Kidney capillary endothelial cell (primary cell): ENCODE data around the gene HSPB8.
"Not testable (repeated sequence)": the region's sequence is repeated elsewhere in the genome, so short reads cannot be mapped to it uniquely, and the experiment has no call there.

ENCODE experiments used
- DNase-seq: peaks from one replicate; pipeline ENCODE4 v3.0.0-alpha.2; 2018; ENCODE audit warnings: low spot score

HSPB8 gene

DNA sequence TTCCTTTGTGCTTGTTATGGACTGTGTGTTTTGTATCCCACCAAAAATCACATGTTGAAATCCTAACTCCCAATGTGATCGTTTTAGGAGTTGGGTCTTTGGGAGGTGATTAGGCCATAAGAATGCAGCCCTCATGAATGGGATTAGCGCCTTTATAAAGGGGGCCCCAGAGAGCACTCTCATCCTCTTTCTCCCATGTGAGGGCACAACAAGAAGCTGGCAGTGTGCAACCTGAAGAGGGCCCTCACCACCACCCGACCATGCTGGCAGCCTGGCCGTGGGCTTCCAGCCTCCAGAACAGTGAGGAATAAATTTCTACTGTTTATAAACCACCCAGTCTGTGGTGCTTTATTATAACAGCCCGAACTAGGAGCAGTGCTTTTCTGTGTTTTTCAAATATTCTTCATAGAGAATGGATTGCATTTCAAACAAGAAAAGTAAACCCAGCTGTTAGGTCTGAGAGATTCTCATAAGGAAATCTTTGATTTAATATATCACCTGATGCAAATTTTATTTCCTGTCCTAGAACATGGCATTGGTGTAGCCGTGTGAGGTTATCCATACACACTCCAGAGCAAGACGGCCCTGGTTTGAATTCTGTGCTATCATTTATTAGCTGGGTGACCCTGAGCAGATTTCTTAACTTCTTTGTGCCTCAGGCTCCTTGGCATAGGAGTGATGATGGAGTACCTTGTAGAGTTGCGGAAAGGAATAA is 27.8 kb downstream of the HSPB8 start:
- no peak for DNase-seq

DNA sequence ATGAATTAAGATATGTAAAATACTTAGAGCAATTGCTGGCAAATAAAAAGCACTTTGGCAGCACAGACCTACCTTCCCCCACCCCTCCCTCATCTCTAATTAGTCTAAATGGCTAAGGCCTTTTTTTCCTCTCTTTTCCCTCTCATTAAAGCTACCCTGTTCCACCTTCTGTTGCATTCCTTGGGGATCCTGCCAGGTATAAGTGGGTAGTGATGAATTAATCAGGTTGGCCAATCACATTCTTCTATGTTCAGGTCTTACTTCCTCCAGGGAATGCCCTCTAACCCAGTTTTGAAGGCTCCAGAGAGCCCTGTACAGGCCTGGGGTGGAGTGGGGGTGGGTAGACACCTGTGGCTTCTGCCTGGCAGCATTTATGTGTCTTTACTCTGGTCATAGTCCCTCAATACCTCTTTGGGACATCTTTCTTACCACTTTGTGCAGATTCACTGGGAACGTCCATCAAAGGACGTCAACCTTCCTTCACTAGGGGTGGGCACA is 28.4 kb downstream of the HSPB8 start:
- DNase-seq = no peak

GRCh38 chr12:119208626-119209061 is 29.9 kb downstream of the HSPB8 start:
- no peak for DNase-seq

GRCh38 chr12:119211884-119212283 is 33.2 kb downstream of the HSPB8 start:
- DNase-seq = no peak

- DNase-seq = no peak
These were observed 37.4 kb downstream of the HSPB8 start for GRCh38 chr12:119216084-119216483.

DNA sequence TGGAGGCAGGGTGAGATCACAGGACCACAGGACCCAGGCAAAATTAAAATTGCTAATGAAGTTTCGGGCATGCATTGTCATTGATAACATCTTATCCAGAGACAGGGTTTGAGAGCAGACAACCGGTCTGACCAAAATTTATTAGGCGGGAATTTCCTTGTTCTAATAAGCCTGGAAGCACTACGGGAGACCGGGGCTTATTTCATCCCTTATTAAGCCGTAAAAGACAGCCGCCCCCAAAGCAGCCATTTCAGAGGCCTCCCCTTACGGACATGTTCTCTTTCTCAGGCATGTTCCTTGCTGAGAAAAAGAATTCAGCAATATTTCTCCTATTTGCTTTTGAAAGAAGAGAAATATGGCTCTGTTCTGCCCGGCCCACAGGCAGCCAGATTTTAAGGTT is 40.1 kb downstream of the HSPB8 start:
- DNase-seq = not testable (repeated sequence)

GRCh38 chr12:119222222-119222951 is 43.7 kb downstream of the HSPB8 start:
- no peak for DNase-seq

DNA sequence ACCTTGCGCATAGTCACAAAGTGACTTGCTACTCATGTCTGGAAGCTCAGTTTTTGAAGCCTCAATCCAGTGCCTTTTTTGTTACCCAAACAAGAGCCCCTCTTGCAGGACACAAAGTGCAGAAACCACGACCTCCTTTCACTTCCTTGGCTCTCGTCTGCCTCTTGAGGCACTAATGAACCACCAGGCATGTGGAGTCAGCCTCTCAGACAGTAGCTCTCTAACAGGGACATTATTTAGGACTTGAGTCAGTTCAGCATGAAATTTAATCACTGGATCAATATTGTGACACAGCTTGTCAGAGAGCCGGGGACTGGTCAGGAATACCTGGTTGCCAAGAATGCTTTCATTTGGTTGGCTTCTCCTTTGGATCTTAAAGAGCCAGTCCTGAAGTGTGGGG is 46.7 kb downstream of the HSPB8 start:
- no peak for DNase-seq

GRCh38 chr12:119227292-119227691 is 48.6 kb downstream of the HSPB8 start:
- peak; percentile 28 for DNase-seq

DNA sequence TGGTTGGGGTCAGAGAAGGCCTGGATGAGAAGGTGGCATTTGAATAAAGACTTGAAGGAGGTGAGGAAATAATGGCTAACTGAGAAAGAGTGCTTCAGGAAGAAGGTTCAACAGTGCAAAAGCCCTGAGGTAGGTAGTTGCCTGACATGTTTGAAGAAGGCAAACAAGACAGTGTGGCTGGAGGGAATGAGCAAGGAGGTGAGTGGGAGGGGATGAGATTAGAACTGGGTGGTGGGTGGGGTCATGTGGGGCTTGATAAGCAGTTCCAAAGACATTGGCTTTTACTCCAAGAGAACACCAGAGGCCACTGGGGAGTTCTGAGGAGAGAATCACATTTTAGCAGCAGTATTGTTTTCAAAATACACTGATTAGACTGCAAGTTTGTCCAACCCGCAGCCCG is 50.5 kb downstream of the HSPB8 start:
- DNase-seq = no peak

DNA sequence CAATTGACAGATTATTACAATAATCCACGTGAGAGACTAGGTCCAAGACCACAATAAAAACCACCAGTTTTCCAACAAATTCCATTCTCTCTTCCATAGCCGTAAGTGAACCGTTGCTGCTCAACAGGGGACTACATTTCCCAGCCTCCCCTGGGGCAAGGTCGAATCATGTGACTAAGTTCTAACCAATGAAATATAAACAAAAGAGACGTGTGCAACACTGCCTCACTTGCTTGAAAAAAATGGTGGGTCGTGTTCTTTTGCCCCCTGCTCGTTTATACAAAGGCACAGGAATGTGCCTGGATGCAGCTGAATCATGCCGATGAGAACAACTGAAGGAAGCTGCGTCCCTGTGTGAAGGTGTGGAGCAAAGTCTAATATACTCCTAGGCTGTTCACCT is 51.1 kb downstream of the HSPB8 start:
- peak; percentile 67 for DNase-seq

GRCh38 chr12:119230807-119231206 is 52.1 kb downstream of the HSPB8 start:
- DNase-seq = no peak

DNA sequence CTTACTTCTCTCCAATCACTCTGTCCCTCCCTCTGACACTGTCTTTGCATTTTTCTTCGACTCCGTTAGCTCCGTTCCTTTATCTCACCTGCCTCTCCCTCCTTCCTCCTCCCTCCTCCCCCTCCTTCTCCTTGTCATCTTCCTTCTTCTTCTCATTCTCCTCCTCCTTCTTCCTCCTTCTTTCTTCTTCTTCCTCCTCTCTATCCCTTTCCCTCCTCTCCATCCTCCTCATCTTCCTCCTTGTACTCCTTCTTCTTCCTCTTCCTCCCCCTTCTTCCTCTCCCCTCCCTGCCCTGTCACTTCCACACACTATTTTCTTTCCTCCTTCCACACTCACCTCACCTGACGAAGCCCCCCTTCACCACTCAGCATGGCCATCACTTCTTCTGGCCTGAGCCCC is 53.0 kb downstream of the HSPB8 start:
- no peak for DNase-seq

- no peak for DNase-seq
These were observed 56.5 kb downstream of the HSPB8 start for GRCh38 chr12:119235197-119235751.

DNA sequence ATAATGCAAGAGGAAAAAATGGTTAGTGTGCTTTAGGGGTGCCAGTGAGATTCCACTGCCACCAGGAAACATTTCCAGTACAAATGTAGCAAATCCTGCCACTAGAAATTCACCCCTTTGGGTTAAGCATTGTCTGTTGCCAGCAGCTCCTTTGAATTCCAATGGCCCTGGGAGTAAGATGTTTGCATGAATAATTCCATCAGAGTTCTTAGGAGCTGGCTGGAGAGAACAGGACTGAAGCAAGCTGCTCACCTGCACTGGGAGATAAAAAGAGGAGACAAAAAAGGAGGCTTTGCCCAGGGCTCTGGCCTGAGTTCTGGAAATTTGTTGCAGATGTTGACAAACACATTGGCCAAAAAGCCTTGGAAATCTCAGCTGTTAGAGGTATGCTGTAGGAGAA is 57.6 kb downstream of the HSPB8 start:
- no peak for DNase-seq

GRCh38 chr12:119239040-119239439 is 60.3 kb downstream of the HSPB8 start:
- DNase-seq = no peak

- DNase-seq = no peak
These were observed 62.3 kb downstream of the HSPB8 start for GRCh38 chr12:119241049-119241448.

DNA sequence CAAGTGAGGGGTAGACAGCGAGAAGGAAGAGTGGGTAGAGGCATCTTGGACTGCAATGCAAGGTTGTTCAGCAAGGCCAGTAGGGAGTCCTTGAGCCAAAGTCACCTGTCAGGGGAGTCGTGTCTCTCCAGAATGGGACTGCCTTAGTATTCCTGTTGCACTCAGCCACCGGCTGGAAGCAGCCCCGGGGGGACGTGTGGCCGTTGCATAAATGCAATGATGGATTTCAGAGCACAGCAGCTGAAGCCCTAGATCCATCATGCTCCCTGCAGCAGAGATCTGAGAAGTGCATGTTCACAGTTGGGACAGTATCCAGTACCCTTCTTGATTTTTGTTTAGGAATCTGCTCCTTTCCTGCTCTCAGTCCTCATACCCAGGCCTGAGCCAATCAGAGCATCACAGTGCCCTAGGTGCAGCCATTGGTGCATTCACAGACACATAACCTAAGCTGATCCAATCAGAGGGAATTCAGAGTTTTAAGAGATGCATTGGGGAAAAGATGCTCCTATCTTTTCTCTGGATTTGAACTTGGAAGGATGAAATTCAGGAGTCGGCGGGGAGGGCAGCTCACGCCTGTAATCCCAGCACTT is 62.9 kb downstream of the HSPB8 start:
- DNase-seq = no peak
